Epithelial cell of proximal tubule (primary cell): ENCODE results near the gene CDH13. TPM values are rescaled to one million over a fixed set of nuclear protein-coding genes. Genes with fewer than 3 reads are reported as not detected.

Experiments used
- DNase-seq: peaks from one replicate; pipeline ENCODE4 v3.0.0-alpha.2; 2011; ENCODE audit warnings: low read depth
- H3K4me3 ChIP-seq: 2 replicates; pipeline ENCODE4 v1.5.1; 2011; ENCODE audit warnings: low read depth, mild to moderate bottlenecking, low read length
- CTCF ChIP-seq: conservative IDR thresholded peaks from 2 replicates; pipeline ENCODE4 v1.5.1; 2012; ENCODE audit warnings: low read depth, mild to moderate bottlenecking, low read length
- total RNA-seq: library from RNA; depleted of rRNA; stranded (reverse); fragments of >200 nt; gene quantifications from 2 replicates; pipeline ENCODE4 v1.2.3, GENCODE V29; 2015

Gene CDH13
- total RNA-seq, 1 donor from 2014 or later = 85.4 TPM

- no peak for TF ChIP-seq CTCF
- no peak overlapping the region for H3K4me3 ChIP-seq
- DNase-seq = no peak
These were observed 30.5 kb downstream of the CDH13 start for GRCh38 chr16:82657239-82657638.

DNA sequence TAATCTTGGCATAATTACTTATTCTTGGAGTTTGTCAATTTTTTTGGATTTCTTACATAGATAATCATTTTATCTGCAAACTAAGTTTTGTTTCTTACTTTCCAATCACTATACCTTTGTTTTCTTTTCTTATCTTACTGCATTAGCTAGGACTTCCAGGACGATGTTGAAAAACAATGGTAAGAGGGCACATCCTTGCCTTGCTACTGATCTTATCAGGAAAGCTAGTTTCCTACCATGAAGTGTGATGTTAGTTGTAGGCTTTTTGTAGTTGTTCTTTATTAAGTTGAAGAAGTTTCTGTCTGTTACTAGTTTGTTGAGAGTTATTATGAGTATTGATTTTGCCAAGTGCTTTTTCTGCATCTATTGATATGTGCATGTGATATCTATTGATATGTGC lies 31.0 kb downstream of the CDH13 start:
- no peak for TF ChIP-seq CTCF
- no peak for DNase-seq
- no peak overlapping the region for H3K4me3 ChIP-seq

DNA sequence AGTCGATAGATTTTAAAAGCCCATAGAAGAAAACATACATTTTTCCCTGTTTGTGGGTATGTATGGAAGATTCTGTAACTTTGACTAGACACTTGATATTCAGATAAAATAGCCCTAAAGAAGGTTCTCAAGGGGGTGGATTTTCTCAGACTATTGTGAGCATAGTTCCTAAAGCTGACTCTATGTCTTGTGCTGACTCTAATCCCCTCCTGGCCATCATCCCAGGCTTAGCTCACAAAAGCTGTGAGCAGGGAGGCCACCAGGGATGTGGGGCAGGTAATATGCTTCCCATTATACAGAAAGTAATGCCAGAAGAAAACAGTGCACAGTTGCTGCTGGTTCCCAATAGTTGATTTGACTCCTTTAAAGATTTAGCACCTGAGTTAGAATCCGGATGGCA lies 32.0 kb downstream of the CDH13 start:
- no peak overlapping the region for H3K4me3 ChIP-seq
- no peak for TF ChIP-seq CTCF
- no peak for DNase-seq

- no peak overlapping the region for H3K4me3 ChIP-seq
- no peak for TF ChIP-seq CTCF
- no peak for DNase-seq
These were observed 33.4 kb downstream of the CDH13 start for GRCh38 chr16:82660075-82660645.

DNA sequence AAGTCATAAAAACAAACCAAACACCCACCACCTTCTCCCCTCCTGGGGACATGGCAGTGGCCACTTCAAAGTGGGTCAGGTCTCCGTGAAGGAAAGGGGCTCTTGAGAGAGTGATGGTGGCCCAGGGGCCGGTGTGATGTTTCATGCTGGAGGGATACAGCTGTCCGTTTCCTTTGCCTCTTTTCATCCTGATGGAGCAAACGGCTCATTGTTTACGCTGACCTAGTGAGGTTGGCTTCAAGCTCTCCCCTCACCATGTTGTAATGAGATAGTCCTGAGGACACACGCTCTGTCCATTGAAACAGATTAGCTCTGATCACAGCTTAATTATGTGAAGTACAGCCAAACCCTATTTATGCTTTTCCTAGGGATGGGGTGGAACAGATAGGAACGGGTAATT lies 34.2 kb downstream of the CDH13 start:
- no peak overlapping the region for H3K4me3 ChIP-seq
- no peak for DNase-seq
- no peak for TF ChIP-seq CTCF

- no peak overlapping the region for H3K4me3 ChIP-seq
- no peak for DNase-seq
- no peak for TF ChIP-seq CTCF
These were observed 37.4 kb downstream of the CDH13 start for GRCh38 chr16:82664181-82664580.

DNA sequence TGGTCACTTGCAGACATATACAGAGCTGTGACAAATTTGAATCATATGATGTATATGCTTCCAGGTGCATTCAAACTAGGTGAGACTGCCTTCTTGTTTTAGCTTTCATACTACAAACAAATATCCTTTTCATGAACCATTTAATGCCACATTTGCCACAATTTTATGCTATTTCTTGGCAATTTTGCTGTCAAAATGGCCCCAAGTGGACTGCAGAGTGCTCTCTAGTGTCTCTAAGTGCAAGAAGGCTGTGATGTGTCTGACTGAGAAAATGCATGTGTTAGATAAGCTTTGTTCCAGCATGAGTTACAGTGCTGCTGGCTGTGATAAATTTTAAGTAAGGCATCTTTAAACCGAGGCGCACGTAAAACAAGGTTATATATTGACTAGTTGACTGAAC lies 38.3 kb downstream of the CDH13 start:
- H3K4me3 ChIP-seq = no peak overlapping the region
- TF ChIP-seq CTCF = no peak
- no peak for DNase-seq
